ENCODE results near the gene TRDMT1.

Gene TRDMT1

DNA sequence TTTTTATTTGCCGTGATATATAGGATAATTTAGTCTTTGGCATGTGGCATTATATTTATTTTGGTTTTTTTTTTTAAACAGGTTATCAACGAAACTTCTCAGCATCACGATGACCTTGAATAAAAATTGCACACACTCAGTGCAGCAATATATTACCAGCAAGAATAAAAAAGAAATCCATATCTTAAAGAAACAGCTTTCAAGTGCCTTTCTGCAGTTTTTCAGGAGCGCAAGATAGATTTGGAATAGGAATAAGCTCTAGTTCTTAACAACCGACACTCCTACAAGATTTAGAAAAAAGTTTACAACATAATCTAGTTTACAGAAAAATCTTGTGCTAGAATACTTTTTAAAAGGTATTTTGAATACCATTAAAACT, 35.7 kb upstream of the TRDMT1 start:
- Histone ChIP-seq H3K27me3 (ENCODE audit: insufficient read depth, poor library complexity, severe bottlenecking) (no peaks in the 10 kb centered on the region), H3K27ac (ENCODE audit: poor library complexity, severe bottlenecking) (no peak overlapping the region), H3K4me3 (ENCODE audit: severe bottlenecking) (no peak overlapping the region), H3K36me3 (ENCODE audit: low read depth) (peaks cover 58% of the 10 kb centered on the region), H3K9me3 (ENCODE audit: severe bottlenecking) (no peaks in the 10 kb centered on the region), H3K4me1 (ENCODE audit: insufficient read depth, poor library complexity, severe bottlenecking) (peaks cover 4% of the 10 kb centered on the region)
- no peak for DNase-seq (ENCODE audit: low spot score)
- TF ChIP-seq, protein P1, sequence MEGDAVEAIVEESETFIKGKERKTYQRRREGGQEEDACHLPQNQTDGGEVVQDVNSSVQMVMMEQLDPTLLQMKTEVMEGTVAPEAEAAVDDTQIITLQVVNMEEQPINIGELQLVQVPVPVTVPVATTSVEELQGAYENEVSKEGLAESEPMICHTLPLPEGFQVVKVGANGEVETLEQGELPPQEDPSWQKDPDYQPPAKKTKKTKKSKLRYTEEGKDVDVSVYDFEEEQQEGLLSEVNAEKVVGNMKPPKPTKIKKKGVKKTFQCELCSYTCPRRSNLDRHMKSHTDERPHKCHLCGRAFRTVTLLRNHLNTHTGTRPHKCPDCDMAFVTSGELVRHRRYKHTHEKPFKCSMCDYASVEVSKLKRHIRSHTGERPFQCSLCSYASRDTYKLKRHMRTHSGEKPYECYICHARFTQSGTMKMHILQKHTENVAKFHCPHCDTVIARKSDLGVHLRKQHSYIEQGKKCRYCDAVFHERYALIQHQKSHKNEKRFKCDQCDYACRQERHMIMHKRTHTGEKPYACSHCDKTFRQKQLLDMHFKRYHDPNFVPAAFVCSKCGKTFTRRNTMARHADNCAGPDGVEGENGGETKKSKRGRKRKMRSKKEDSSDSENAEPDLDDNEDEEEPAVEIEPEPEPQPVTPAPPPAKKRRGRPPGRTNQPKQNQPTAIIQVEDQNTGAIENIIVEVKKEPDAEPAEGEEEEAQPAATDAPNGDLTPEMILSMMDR (IDR thresholded peaks at IDR 0.05; ENCODE audit: poor library complexity, severe bottlenecking) = no peak
- ATAC-seq (ENCODE audit: low read depth) = no peak

- ATAC-seq (ENCODE audit: low read depth) = no peak
- no peak overlapping the region for H3K4me3 ChIP-seq (ENCODE audit: severe bottlenecking)
- TF ChIP-seq, protein P1 (IDR thresholded peaks at IDR 0.05; ENCODE audit: poor library complexity, severe bottlenecking) = no peak
- no peak overlapping the region for H3K27ac ChIP-seq (ENCODE audit: poor library complexity, severe bottlenecking)
- H3K9me3 ChIP-seq (ENCODE audit: severe bottlenecking) = no peaks in the 10 kb centered on the region
- H3K4me1 ChIP-seq (ENCODE audit: insufficient read depth, poor library complexity, severe bottlenecking) = peaks cover 10% of the 10 kb centered on the region
- no peak for DNase-seq (ENCODE audit: low spot score)
- no peaks in the 10 kb centered on the region for H3K27me3 ChIP-seq (ENCODE audit: insufficient read depth, poor library complexity, severe bottlenecking)
- H3K36me3 ChIP-seq (ENCODE audit: low read depth) = peaks cover 63% of the 10 kb centered on the region
These were observed 35.1 kb upstream of the TRDMT1 start for GRCh38 chr10:17236468-17237148.

- peaks cover 78% of the 10 kb centered on the region for H3K36me3 ChIP-seq (ENCODE audit: low read depth)
- H3K27me3 ChIP-seq (ENCODE audit: insufficient read depth, poor library complexity, severe bottlenecking) = no peaks in the 10 kb centered on the region
- TF ChIP-seq, protein P1 (IDR thresholded peaks at IDR 0.05; ENCODE audit: poor library complexity, severe bottlenecking) = no peak
- DNase-seq (ENCODE audit: low spot score) (no peak), ATAC-seq (ENCODE audit: low read depth) (no peak)
- no peak overlapping the region for H3K27ac ChIP-seq (ENCODE audit: poor library complexity, severe bottlenecking)
- H3K4me1 ChIP-seq (ENCODE audit: insufficient read depth, poor library complexity, severe bottlenecking) = peaks cover 18% of the 10 kb centered on the region
- H3K4me3 ChIP-seq (ENCODE audit: severe bottlenecking) = no peak overlapping the region
- H3K9me3 ChIP-seq (ENCODE audit: severe bottlenecking) = no peaks in the 10 kb centered on the region
These were observed 33.7 kb upstream of the TRDMT1 start for GRCh38 chr10:17235136-17235535.

DNA sequence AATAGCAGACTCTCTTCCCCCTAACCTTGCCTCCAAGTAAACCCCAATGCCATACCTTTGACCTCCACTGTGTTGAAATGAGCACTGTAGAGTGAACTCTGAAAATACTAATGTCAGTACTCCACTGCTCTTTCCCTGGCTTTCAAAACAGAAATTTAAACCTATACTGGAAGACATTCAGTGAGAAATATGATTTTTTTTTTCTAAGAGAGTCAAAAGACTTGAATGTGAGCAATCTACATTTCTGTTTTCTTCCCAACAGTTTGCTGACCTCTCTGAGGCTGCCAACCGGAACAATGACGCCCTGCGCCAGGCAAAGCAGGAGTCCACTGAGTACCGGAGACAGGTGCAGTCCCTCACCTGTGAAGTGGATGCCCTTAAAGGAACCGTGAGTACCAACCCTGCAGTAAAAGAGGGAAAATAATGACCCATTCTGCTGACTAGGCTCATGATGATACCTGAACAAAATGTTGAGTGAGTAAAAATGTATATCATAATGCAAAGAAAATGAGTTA, 33.0 kb upstream of the TRDMT1 start:
- Histone ChIP-seq H3K27ac (ENCODE audit: poor library complexity, severe bottlenecking) (no peak overlapping the region), H3K4me1 (ENCODE audit: insufficient read depth, poor library complexity, severe bottlenecking) (peaks cover 18% of the 10 kb centered on the region), H3K4me3 (ENCODE audit: severe bottlenecking) (no peak overlapping the region), H3K27me3 (ENCODE audit: insufficient read depth, poor library complexity, severe bottlenecking) (no peaks in the 10 kb centered on the region), H3K9me3 (ENCODE audit: severe bottlenecking) (no peaks in the 10 kb centered on the region), H3K36me3 (ENCODE audit: low read depth) (peaks cover 79% of the 10 kb centered on the region)
- DNase-seq (ENCODE audit: low spot score) = no peak
- TF ChIP-seq, protein P1 (IDR thresholded peaks at IDR 0.05; ENCODE audit: poor library complexity, severe bottlenecking) = no peak
- no peak for ATAC-seq (ENCODE audit: low read depth)
